Endothelial cell of umbilical vein (primary cell): ENCODE results near the gene RGR. TPM values are rescaled to one million over a fixed set of nuclear protein-coding genes. Genes with fewer than 3 reads are reported as not detected.

ENCODE experiments used
- BruUV-seq: library from RNA; stranded (reverse); fragments of 400-500 nt; replicated peaks from 2 replicates; lab custom pipeline; 2021; lab: Mats Ljungman, UMichigan
- CTCF ChIA-PET: fragments of 300-600, 350-600 bp; sonication (Branson Sonifier 250); formaldehyde crosslinking; loops from one replicate; lab custom pipeline; 2021; ENCODE audit warnings: antibody characterized with exemption, inconsistent platforms; lab: Charles Lee
- POLR2A ChIA-PET: fragments of 300-600, 350-600 bp; sonication (Branson Sonifier 250); formaldehyde crosslinking; loops from one replicate; lab custom pipeline; 2021; ENCODE audit warnings: antibody characterized with exemption, inconsistent platforms; lab: Charles Lee
- DNase-seq: peaks from one replicate; pipeline ENCODE4 v3.0.0-alpha.2; 2011; ENCODE audit warnings: low read depth, low spot score
- FAIRE-seq: peaks from 2 replicates; lab custom pipeline; 2011; peaks lifted over from hg19 to GRCh38; lab: Jason Lieb, UNC
- H2AFZ ChIP-seq: 2 replicates; pipeline ENCODE4 v1.6.0; 2012; ENCODE audit warnings: low read depth, low read length, control low read depth, inconsistent platforms
- H3K27ac ChIP-seq: 2 replicates; pipeline ENCODE4 v1.5.1; 2011; ENCODE audit warnings: low read depth, mild to moderate bottlenecking, control low read depth, low read length, moderate library complexity; ENCODE audit not compliant: insufficient read depth
- H3K27me3 ChIP-seq, 2 experiments: 2 replicates each; pipeline versions ENCODE4 v1.6.0 to v1.6.1; 2011; ENCODE audit warnings: low read length in 2 of 2, mixed read lengths in 1 of 2; ENCODE audit not compliant: control insufficient read depth in 2 of 2, insufficient read depth in 2 of 2
- H3K36me3 ChIP-seq, 2 experiments: 2 replicates in 1 of 2; 3 replicates in 1 of 2; pipeline ENCODE4 v1.5.1; 2011; ENCODE audit warnings: low read length in 2 of 2, mild to moderate bottlenecking in 1 of 2, moderate library complexity in 1 of 2; ENCODE audit not compliant: control insufficient read depth in 2 of 2, insufficient read depth in 2 of 2; ENCODE audit errors: extremely low read depth in 1 of 2
- H3K4me1 ChIP-seq: 3 replicates; pipeline ENCODE4 v1.5.1; 2011; ENCODE audit warnings: mild to moderate bottlenecking, low read length; ENCODE audit not compliant: control insufficient read depth, insufficient read depth; ENCODE audit errors: extremely low read depth
- H3K4me2 ChIP-seq: 2 replicates; pipeline ENCODE4 v1.6.1; 2011; ENCODE audit warnings: low read length, control low read depth, mixed read lengths; ENCODE audit not compliant: insufficient read depth
- H3K4me3 ChIP-seq, 3 experiments: fragments of 200-600 bp in 1 of 3; sonication (generic), shearing (Covaris generic) in 1 of 3; replicated peaks in 1 of 3; 2 replicates each; pipeline ENCODE4 v1.5.1; 2011 to 2016; ENCODE audit warnings: control low read depth in 3 of 3, low read length in 3 of 3, mild to moderate bottlenecking in 2 of 3, inconsistent platforms in 1 of 3, low read depth in 1 of 3, moderate library complexity in 1 of 3; ENCODE audit not compliant: insufficient read depth in 1 of 3
- H3K79me2 ChIP-seq: 2 replicates; pipeline ENCODE4 v1.6.0; 2012; ENCODE audit warnings: low read length, inconsistent platforms; ENCODE audit not compliant: control insufficient read depth, insufficient read depth
- H3K9ac ChIP-seq: replicated peaks from 2 replicates; pipeline ENCODE3; 2011; ENCODE audit warnings: low read length, control low read depth; ENCODE audit not compliant: insufficient read depth; ENCODE audit errors: extremely low read depth
- H3K9me1 ChIP-seq: replicated peaks from 3 replicates; pipeline ENCODE4 v1.6.0; 2011; ENCODE audit warnings: mild to moderate bottlenecking, low read length; ENCODE audit not compliant: control insufficient read depth, insufficient read depth; ENCODE audit errors: extremely low read depth
- H3K9me3 ChIP-seq: replicated peaks from 2 replicates; pipeline ENCODE4 v1.5.1; 2012; ENCODE audit warnings: low read length, inconsistent platforms; ENCODE audit not compliant: control insufficient read depth, insufficient read depth
- H4K20me1 ChIP-seq: replicated peaks from 2 replicates; pipeline ENCODE3; 2011; ENCODE audit warnings: mild to moderate bottlenecking, low read length; ENCODE audit not compliant: control insufficient read depth, insufficient read depth; ENCODE audit errors: extremely low read depth
- EZH2 ChIP-seq: IDR thresholded peaks from 2 replicates; pipeline ENCODE4 v1.6.1; 2012; ENCODE audit warnings: borderline replicate concordance, low read depth, mild to moderate bottlenecking, moderate library complexity, low read length, inconsistent platforms; ENCODE audit not compliant: severe bottlenecking
- FOS ChIP-seq: IDR thresholded peaks from 2 replicates; pipeline ENCODE4 v1.6.1; 2011; ENCODE audit warnings: mild to moderate bottlenecking, low read length, moderate library complexity, borderline replicate concordance; ENCODE audit not compliant: insufficient read depth
- JUN ChIP-seq: IDR thresholded peaks from 2 replicates; pipeline ENCODE4 v1.6.1; 2011; ENCODE audit warnings: borderline replicate concordance, low read depth; ENCODE audit not compliant: insufficient read length, insufficient read depth
- MYC ChIP-seq: IDR thresholded peaks from one replicate; pipeline ENCODE4 v1.6.1; 2011; ENCODE audit warnings: mild to moderate bottlenecking, low read depth, low read length
- POLR2AphosphoS5 ChIP-seq: IDR thresholded peaks from 2 replicates; pipeline ENCODE4 v1.6.1; 2012; ENCODE audit warnings: low read depth, mild to moderate bottlenecking, control low read depth, low read length, moderate library complexity; ENCODE audit not compliant: insufficient read depth
- dilution Hi-C: fragments of 300-500 bp; cut with MboI; formaldehyde crosslinking; loops from one replicate; pipeline ENCODE4 v1.15.0; 2019; ENCODE audit warnings: low sequenced_read_pairs; ENCODE audit not compliant: extremely low pct_ligation_motif_present
- intact Hi-C: fragments of 100-400 bp; cut with micrococcal nuclease; formaldehyde crosslinking; loops from one replicate; pipeline ENCODE4 v1.10.0; 2022
- polyA plus RNA-seq, 4 experiments: library from polyadenylated mRNA; depleted of rRNA in 3 of 4; stranded (reverse) in 3 of 4; unstranded in 1 of 4; fragments of >200 nt; gene quantifications; 2 replicates each; pipeline versions ENCODE4 v1.2.1 to v1.2.3, GENCODE V29; 2011 to 2012; ENCODE audit warnings: missing spikeins in 1 of 4
- total RNA-seq: library from RNA; stranded (reverse); gene quantifications from 2 replicates; pipeline ENCODE4 v1.2.3, GENCODE V29; 2021
- TF ChIP-seq, protein P1 (sequence below): IDR thresholded peaks from 2 replicates; pipeline ENCODE4 v1.6.1; 2011; ENCODE audit not compliant: insufficient read depth, insufficient read length
- TF ChIP-seq, protein P2 (sequence below), 2 donors: IDR thresholded peaks; 1 replicate in 1 of 2; 2 replicates in 1 of 2; pipeline ENCODE4 v1.5.1; 2011; ENCODE audit warnings: low read length in 2 of 2, mild to moderate bottlenecking in 2 of 2, moderate library complexity in 2 of 2, control low read depth in 1 of 2, inconsistent platforms in 1 of 2, low read depth in 1 of 2; ENCODE audit not compliant: insufficient read depth in 1 of 2; ENCODE audit errors: extremely low read depth in 1 of 2

Gene RGR
- total and polyA plus RNA-seq, 2 donors (not counting 3 experiments of a cell fraction or from before 2014, with no cell fraction given), result not detected

DNA sequence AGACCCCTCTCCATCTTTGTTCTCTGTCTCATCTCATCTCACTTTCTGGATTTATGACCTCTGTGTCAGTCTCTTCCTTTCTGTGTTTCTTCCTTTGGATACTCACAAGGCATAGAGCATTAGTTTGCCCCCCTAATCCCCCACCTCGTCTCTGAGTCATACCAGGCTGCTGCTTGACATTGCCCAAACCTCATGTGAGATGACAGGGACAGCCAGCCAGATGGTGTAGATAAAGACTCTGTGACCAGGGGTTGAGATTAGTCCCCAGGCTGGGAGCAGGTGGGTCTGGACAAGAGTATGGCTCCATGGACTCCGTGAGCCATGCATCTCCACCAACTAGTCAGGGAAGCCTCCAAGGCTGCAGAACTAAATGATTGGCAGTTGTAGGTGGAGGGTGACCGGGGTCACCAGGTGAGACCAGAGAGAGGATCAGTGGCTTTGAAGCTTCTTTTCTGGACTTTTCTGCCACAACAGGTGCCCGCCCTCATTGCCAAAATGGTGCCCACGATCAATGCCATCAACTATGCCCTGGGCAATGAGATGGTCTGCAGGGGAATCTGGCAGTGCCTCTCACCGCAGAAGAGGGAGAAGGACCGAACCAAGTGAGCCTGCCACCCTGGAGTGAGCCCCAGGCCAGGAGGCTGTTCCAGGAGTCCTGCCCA lies 13.3 kb downstream of the RGR start:
- Histone ChIP-seq H3K9ac (no peak overlapping the region), H3K9me3 (no peaks in the 10 kb centered on the region), H3K27me3 (peaks cover 4 to 9% of the 10 kb centered on the region in 2 experiments), H4K20me1 (no peaks in the 10 kb centered on the region), H2AFZ (no peak overlapping the region), H3K4me2 (no peak overlapping the region), H3K4me3 (no peak overlapping the region), H3K27ac (no peak overlapping the region), H3K36me3 (no peaks in the 10 kb centered on the region), H3K9me1 (no peaks in the 10 kb centered on the region), H3K79me2 (no peaks in the 10 kb centered on the region), H3K4me1 (no peaks in the 10 kb centered on the region)
- POLR2A ChIA-PET, result no interaction called here
- CTCF ChIA-PET, result interaction anchor here (0.7 kb wide), 1 partner anchor 17 kb away, joined by 4 read pairs; no protein-coding TSS in a partner anchor
- FAIRE-seq (no peak), DNase-seq (no peak)
- intact Hi-C loops, result no loop called here
- no TSS peak for BruUV-seq
- TF ChIP-seq MYC (no peak), JUN (no peak)
- dilution Hi-C loops, result no loop called here

DNA sequence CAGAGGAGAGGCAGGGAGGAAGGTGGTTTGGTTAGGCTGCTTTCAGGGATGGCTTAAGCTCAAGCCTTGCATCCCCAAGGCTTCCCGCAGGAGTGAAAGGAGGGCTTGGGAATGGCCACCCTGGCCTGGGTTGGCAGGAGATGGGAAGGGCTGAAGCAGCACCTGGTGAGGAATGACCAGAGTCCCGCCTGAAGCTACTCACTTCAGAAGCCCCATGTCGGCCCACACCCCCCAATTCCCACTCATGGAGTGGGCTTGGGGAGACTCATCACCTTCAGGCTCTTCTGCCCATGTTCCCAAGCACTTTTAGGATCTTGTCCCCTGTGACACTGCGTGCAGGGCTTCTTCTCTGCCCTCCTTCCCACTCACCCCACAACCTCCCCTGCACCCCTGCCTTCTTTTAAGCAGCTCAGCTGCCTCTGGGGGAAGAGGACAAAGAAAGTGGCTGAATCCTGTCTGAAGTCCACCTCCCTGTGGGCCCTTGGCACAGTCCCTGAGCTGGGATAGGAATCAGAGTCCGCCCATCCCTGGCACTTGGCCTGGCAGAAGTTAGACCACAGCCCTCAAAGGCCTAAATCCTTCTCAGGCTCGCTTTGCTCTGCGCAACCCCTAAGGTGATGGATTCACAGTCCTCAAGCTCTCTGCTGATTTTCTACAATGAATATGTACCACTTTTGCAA lies 16.5 kb downstream of the RGR start:
- H2AFZ ChIP-seq, result no peak overlapping the region
- dilution Hi-C loops, result no loop called here
- H3K4me2 ChIP-seq, result no peak overlapping the region
- no peaks in the 10 kb centered on the region for H3K36me3 ChIP-seq
- H3K4me1 ChIP-seq, result no peaks in the 10 kb centered on the region
- H3K4me3 ChIP-seq, result no peak overlapping the region
- H3K9ac ChIP-seq, result no peak overlapping the region
- POLR2A ChIA-PET, result no interaction called here
- peaks cover 4 to 11% of the 10 kb centered on the region in 2 experiments for H3K27me3 ChIP-seq
- BruUV-seq, result no TSS peak
- H3K9me1 ChIP-seq, result no peaks in the 10 kb centered on the region
- intact Hi-C loops, result no loop called here
- H3K79me2 ChIP-seq, result no peaks in the 10 kb centered on the region
- no peaks in the 10 kb centered on the region for H4K20me1 ChIP-seq
- CTCF ChIA-PET, result interaction anchor here (1.2 to 11.1 kb wide), 2 partner anchors 11 to 276 kb away, joined by 3 to 510 read pairs; no protein-coding TSS in a partner anchor
- no peaks in the 10 kb centered on the region for H3K9me3 ChIP-seq
- TF ChIP-seq FOS (no peak), EZH2 (no peak), POLR2AphosphoS5 (no peak)
- TF ChIP-seq, protein P1, sequence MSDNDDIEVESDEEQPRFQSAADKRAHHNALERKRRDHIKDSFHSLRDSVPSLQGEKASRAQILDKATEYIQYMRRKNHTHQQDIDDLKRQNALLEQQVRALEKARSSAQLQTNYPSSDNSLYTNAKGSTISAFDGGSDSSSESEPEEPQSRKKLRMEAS, result no peak
- TF ChIP-seq, protein P2, sequence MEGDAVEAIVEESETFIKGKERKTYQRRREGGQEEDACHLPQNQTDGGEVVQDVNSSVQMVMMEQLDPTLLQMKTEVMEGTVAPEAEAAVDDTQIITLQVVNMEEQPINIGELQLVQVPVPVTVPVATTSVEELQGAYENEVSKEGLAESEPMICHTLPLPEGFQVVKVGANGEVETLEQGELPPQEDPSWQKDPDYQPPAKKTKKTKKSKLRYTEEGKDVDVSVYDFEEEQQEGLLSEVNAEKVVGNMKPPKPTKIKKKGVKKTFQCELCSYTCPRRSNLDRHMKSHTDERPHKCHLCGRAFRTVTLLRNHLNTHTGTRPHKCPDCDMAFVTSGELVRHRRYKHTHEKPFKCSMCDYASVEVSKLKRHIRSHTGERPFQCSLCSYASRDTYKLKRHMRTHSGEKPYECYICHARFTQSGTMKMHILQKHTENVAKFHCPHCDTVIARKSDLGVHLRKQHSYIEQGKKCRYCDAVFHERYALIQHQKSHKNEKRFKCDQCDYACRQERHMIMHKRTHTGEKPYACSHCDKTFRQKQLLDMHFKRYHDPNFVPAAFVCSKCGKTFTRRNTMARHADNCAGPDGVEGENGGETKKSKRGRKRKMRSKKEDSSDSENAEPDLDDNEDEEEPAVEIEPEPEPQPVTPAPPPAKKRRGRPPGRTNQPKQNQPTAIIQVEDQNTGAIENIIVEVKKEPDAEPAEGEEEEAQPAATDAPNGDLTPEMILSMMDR (IDR thresholded peaks at IDR 0.05; ENCODE audit: extremely low read depth in 1 of 2, insufficient read depth in 1 of 2, low read depth in 1 of 2, low read length in 2 of 2), result no peak
- H3K27ac ChIP-seq, result no peak overlapping the region
- FAIRE-seq, result no peak
- DNase-seq, result no peak
